ENCODE results near the gene SMYD3. TPM values are rescaled to one million over a fixed set of nuclear protein-coding genes. Genes with fewer than 3 reads are reported as not detected.

The SMYD3 gene
- total and polyA plus RNA-seq, 2 donors (not counting 3 experiments of a cell fraction or from before 2014, with no cell fraction given): 16.0 to 32.1 TPM

DNA sequence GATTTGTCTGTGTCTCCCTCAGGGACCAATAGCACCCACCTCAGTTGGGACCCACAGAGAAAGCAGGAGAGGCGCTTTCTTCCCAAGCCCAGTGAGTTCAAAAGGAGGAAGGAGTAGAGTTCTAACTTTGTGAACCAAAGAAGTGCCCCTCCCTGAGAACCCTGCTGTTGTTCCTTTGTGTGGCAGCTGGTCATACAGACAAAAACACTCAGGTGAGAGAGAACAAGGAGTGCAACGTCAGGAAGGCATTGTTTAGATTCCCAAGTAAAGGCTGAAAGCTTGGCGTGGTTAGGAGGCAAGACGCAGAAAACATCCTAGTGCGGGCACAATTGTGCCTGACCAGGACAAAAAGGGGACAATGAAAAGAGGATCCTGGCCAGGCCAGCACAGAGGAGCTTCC, 697.7 kb downstream of the SMYD3 start:
- no peak for TF ChIP-seq GATA2 (IDR thresholded peaks at IDR 0.05; ENCODE audit: insufficient read depth, insufficient read length, low read depth, low read length)
- Histone ChIP-seq H4K20me1 (replicated peaks; ENCODE audit: control insufficient read depth, extremely low read depth, insufficient read depth, low read length) (no peaks in the 10 kb centered on the region), H3K9ac (replicated peaks; ENCODE audit: extremely low read depth, insufficient read depth, low read length) (no peak overlapping the region), H3K9me3 (replicated peaks; ENCODE audit: control insufficient read depth, insufficient read depth, low read length) (no peaks in the 10 kb centered on the region), H2AFZ (ENCODE audit: low read depth, low read length) (no peak overlapping the region), H3K36me3 (ENCODE audit: control insufficient read depth in 2 of 2, extremely low read depth in 1 of 2, insufficient read depth in 2 of 2, low read length in 2 of 2) (no peaks in the 10 kb centered on the region), H3K4me1 (ENCODE audit: control insufficient read depth, extremely low read depth, insufficient read depth, low read length) (no peaks in the 10 kb centered on the region), H3K27ac (ENCODE audit: insufficient read depth, low read depth, low read length) (no peak overlapping the region), H3K4me3 (replicated peaks in 1 of 3; ENCODE audit: insufficient read depth in 1 of 3, low read depth in 1 of 3, low read length in 3 of 3) (no peak overlapping the region), H3K9me1 (replicated peaks; ENCODE audit: control insufficient read depth, extremely low read depth, insufficient read depth, low read length) (no peaks in the 10 kb centered on the region), H3K4me2 (ENCODE audit: insufficient read depth, low read length) (no peak overlapping the region), H3K79me2 (ENCODE audit: control insufficient read depth, insufficient read depth, low read length) (no peaks in the 10 kb centered on the region), H3K27me3 (ENCODE audit: control insufficient read depth in 2 of 2, insufficient read depth in 2 of 2, low read length in 2 of 2) (no peaks in the 10 kb centered on the region)
- DNase-seq (ENCODE audit: low read depth, low spot score) (no peak), FAIRE-seq (no peak)
- dilution Hi-C loops (cut with MboI; ENCODE audit: extremely low pct_ligation_motif_present, low sequenced_read_pairs): no loop called here
- POLR2A ChIA-PET: no interaction called here
- no TSS peak for BruUV-seq (replicated peaks)
- intact Hi-C loops (cut with micrococcal nuclease): no loop called here
- CTCF ChIA-PET: interaction anchor here (1.2 kb wide), 1 partner anchor 11 kb away, joined by 3 read pairs; no protein-coding TSS in a partner anchor

DNA sequence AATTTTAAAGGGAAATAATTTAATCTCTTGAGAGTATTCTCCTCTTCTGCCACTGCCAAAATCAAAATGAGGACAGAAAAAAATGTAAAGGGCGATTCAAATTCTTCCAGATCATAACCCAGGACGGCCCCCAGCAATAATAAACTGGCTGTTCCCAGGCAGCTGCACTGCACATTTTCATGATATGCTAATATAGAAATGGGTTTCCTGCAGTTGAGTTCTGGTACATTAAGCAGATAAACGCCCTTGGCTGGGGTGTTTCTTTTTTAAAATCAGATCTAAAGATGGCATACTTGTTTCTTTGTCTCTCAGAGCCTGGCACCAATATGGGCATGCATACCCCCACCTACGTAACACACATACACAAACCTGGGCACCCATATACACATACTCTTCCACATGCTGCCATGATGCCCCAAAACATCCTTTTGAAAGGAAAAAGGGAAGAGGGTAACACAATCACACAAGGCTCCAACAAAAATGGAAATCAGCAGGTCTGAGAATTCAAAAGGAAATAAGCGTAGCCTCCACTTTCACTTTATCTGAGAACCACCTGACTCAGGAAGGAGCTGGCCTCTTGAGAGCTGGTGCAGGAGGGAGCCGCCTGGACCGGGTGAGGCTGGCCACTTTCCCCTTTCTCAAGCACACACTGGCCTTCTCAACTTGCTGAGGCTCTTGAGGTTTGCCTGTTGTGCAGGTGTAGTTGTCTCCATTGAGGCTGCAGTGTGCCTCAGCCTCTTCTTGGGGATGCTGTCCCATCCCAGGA, 698.9 kb downstream of the SMYD3 start:
- CTCF ChIA-PET: interaction anchor here (1.2 kb wide), 1 partner anchor 10 kb away, joined by 3 read pairs; no protein-coding TSS in a partner anchor
- Histone ChIP-seq H3K36me3 (ENCODE audit: control insufficient read depth in 2 of 2, extremely low read depth in 1 of 2, insufficient read depth in 2 of 2, low read length in 2 of 2) (no peaks in the 10 kb centered on the region), H3K4me3 (replicated peaks in 1 of 3; ENCODE audit: insufficient read depth in 1 of 3, low read depth in 1 of 3, low read length in 3 of 3) (no peak overlapping the region), H4K20me1 (replicated peaks; ENCODE audit: control insufficient read depth, extremely low read depth, insufficient read depth, low read length) (no peaks in the 10 kb centered on the region), H2AFZ (ENCODE audit: low read depth, low read length) (no peak overlapping the region), H3K79me2 (ENCODE audit: control insufficient read depth, insufficient read depth, low read length) (no peaks in the 10 kb centered on the region), H3K4me1 (ENCODE audit: control insufficient read depth, extremely low read depth, insufficient read depth, low read length) (no peaks in the 10 kb centered on the region), H3K27me3 (ENCODE audit: control insufficient read depth in 2 of 2, insufficient read depth in 2 of 2, low read length in 2 of 2) (no peaks in the 10 kb centered on the region), H3K4me2 (ENCODE audit: insufficient read depth, low read length) (no peak overlapping the region), H3K27ac (ENCODE audit: insufficient read depth, low read depth, low read length) (no peak overlapping the region), H3K9me3 (replicated peaks; ENCODE audit: control insufficient read depth, insufficient read depth, low read length) (no peaks in the 10 kb centered on the region), H3K9ac (replicated peaks; ENCODE audit: extremely low read depth, insufficient read depth, low read length) (no peak overlapping the region), H3K9me1 (replicated peaks; ENCODE audit: control insufficient read depth, extremely low read depth, insufficient read depth, low read length) (no peaks in the 10 kb centered on the region)
- DNase-seq (ENCODE audit: low read depth, low spot score) (no peak), FAIRE-seq (no peak)
- dilution Hi-C loops (cut with MboI; ENCODE audit: extremely low pct_ligation_motif_present, low sequenced_read_pairs) (no loop called here), intact Hi-C loops (cut with micrococcal nuclease) (no loop called here)
- POLR2A ChIA-PET: no interaction called here
- BruUV-seq (replicated peaks): no TSS peak
- TF ChIP-seq EZH2 (IDR thresholded peaks at IDR 0.05; ENCODE audit: borderline replicate concordance, low read depth, low read length, severe bottlenecking) (no peak), FOS (IDR thresholded peaks at IDR 0.05; ENCODE audit: borderline replicate concordance, insufficient read depth, low read length) (no peak), POLR2AphosphoS5 (IDR thresholded peaks at IDR 0.05; ENCODE audit: insufficient read depth, low read depth, low read length) (no peak), MYC (IDR thresholded peaks at IDR 0.05; ENCODE audit: low read depth, low read length) (no peak), POLR2A (IDR thresholded peaks at IDR 0.05; ENCODE audit: low read depth, low read length) (no peak), JUN (IDR thresholded peaks at IDR 0.05; ENCODE audit: borderline replicate concordance, insufficient read depth, insufficient read length, low read depth) (no peak), GATA2 (IDR thresholded peaks at IDR 0.05; ENCODE audit: insufficient read depth, insufficient read length, low read depth, low read length) (no peak)
- TF ChIP-seq, protein P1, sequence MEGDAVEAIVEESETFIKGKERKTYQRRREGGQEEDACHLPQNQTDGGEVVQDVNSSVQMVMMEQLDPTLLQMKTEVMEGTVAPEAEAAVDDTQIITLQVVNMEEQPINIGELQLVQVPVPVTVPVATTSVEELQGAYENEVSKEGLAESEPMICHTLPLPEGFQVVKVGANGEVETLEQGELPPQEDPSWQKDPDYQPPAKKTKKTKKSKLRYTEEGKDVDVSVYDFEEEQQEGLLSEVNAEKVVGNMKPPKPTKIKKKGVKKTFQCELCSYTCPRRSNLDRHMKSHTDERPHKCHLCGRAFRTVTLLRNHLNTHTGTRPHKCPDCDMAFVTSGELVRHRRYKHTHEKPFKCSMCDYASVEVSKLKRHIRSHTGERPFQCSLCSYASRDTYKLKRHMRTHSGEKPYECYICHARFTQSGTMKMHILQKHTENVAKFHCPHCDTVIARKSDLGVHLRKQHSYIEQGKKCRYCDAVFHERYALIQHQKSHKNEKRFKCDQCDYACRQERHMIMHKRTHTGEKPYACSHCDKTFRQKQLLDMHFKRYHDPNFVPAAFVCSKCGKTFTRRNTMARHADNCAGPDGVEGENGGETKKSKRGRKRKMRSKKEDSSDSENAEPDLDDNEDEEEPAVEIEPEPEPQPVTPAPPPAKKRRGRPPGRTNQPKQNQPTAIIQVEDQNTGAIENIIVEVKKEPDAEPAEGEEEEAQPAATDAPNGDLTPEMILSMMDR (IDR thresholded peaks at IDR 0.05; ENCODE audit: extremely low read depth in 1 of 2, insufficient read depth in 1 of 2, low read depth in 1 of 2, low read length in 2 of 2): no peak
- TF ChIP-seq, protein P2, sequence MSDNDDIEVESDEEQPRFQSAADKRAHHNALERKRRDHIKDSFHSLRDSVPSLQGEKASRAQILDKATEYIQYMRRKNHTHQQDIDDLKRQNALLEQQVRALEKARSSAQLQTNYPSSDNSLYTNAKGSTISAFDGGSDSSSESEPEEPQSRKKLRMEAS (IDR thresholded peaks at IDR 0.05; ENCODE audit: insufficient read depth, insufficient read length): no peak
